Neural cell (in vitro differentiated cells): Measurements from ENCODE around the gene CACNA2D1. TPM values are rescaled to one million over a fixed set of nuclear protein-coding genes. Genes with fewer than 3 reads are reported as not detected.

Experiments
- H2AFZ ChIP-seq: fragments of 200-600, 300-800 bp; sonication (generic), shearing (Covaris generic); 2 replicates; pipeline ENCODE4 v1.6.0; 2014; ENCODE audit warnings: low read depth, mild to moderate bottlenecking, antibody characterized with exemption, low read length, moderate library complexity
- H3F3A ChIP-seq: fragments of 200-600 bp; shearing (Covaris generic); 2 replicates; pipeline ENCODE4 v1.6.1; 2016; ENCODE audit warnings: mild to moderate bottlenecking, moderate library complexity, mixed read lengths, antibody characterized with exemption, low read length; ENCODE audit not compliant: insufficient read depth, poor library complexity, severe bottlenecking
- H3K27ac ChIP-seq: fragments of 200-600, 300-800 bp; sonication (generic), shearing (Covaris generic); 2 replicates; pipeline ENCODE4 v1.5.1; 2014; ENCODE audit warnings: mild to moderate bottlenecking, low read length, moderate library complexity
- H3K27me3 ChIP-seq: fragments of 300-800, 200-600 bp; sonication (generic), shearing (Covaris generic); 2 replicates; pipeline ENCODE4 v1.6.0; 2014; ENCODE audit warnings: mild to moderate bottlenecking, low read depth, low read length, moderate library complexity; ENCODE audit not compliant: insufficient read depth
- H3K36me3 ChIP-seq: fragments of 300-800, 200-600 bp; sonication (generic), shearing (Covaris generic); 2 replicates; pipeline ENCODE4 v1.5.1; 2014; ENCODE audit warnings: mild to moderate bottlenecking, antibody characterized with exemption, low read length, moderate library complexity; ENCODE audit not compliant: insufficient read depth
- H3K4me2 ChIP-seq: fragments of 300-800, 200-600 bp; sonication (generic), shearing (Covaris generic); 2 replicates; pipeline ENCODE4 v1.6.0; 2014; ENCODE audit warnings: mild to moderate bottlenecking, low read length
- H3K4me3 ChIP-seq: fragments of 300-800, 200-600 bp; sonication (generic), shearing (Covaris generic); 2 replicates; pipeline ENCODE4 v1.5.1; 2014; ENCODE audit warnings: mild to moderate bottlenecking, low read length, moderate library complexity
- H3K79me2 ChIP-seq: fragments of 200-600 bp; shearing (Covaris generic); replicated peaks from 2 replicates; pipeline ENCODE4 v1.6.0; 2014; ENCODE audit warnings: mild to moderate bottlenecking, low read length, moderate library complexity; ENCODE audit not compliant: insufficient read depth
- H3K9ac ChIP-seq: fragments of 300-800, 200-600 bp; sonication (generic), shearing (Covaris generic); 2 replicates; pipeline ENCODE4 v1.6.1; 2016; ENCODE audit warnings: mild to moderate bottlenecking, low read length, mixed read lengths
- H3K9me2 ChIP-seq: fragments of 200-600 bp; shearing (Covaris generic); 2 replicates; pipeline ENCODE4 v1.6.1; 2016; ENCODE audit warnings: mild to moderate bottlenecking, low read length, mixed read lengths; ENCODE audit not compliant: insufficient read depth
- H3K9me3 ChIP-seq: fragments of 200-600, 300-800 bp; sonication (generic), shearing (Covaris generic); 2 replicates; pipeline ENCODE4 v1.6.1; 2016; ENCODE audit warnings: mild to moderate bottlenecking, mixed run types, low read length, moderate library complexity, mixed read lengths
- H4K20me1 ChIP-seq: fragments of 200-600 bp; shearing (Covaris generic); 2 replicates; pipeline ENCODE4 v1.6.1; 2016; ENCODE audit warnings: mild to moderate bottlenecking, mixed run types; ENCODE audit not compliant: insufficient read depth
- EP300 ChIP-seq: fragments of 450-650 bp; conservative IDR thresholded peaks from 2 replicates; pipeline ENCODE4 v1.6.1; 2014; ENCODE audit warnings: antibody characterized with exemption, mild to moderate bottlenecking, moderate library complexity; ENCODE audit not compliant: poor library complexity, severe bottlenecking
- EZH2 ChIP-seq: fragments of 200-600, 300-800 bp; shearing (Covaris generic), sonication (generic); IDR thresholded peaks from 2 replicates; pipeline ENCODE4 v1.6.1; 2014; ENCODE audit warnings: antibody characterized with exemption, low read length, borderline replicate concordance, mild to moderate bottlenecking; ENCODE audit not compliant: insufficient read depth, poor library complexity, severe bottlenecking
- MXI1 ChIP-seq: fragments of 450-650 bp; conservative IDR thresholded peaks from 2 replicates; pipeline ENCODE4 v1.6.1; 2014; ENCODE audit warnings: antibody characterized with exemption, mild to moderate bottlenecking; ENCODE audit not compliant: poor library complexity, severe bottlenecking
- POLR2AphosphoS5 ChIP-seq: IDR thresholded peaks from 2 replicates; pipeline ENCODE4 v1.6.1; 2012
- RAD21 ChIP-seq: fragments of 450-650 bp; conservative IDR thresholded peaks from 2 replicates; pipeline ENCODE4 v1.6.1; 2014; ENCODE audit warnings: antibody characterized with exemption, mild to moderate bottlenecking, moderate library complexity
- SMC3 ChIP-seq: fragments of 450-650 bp; conservative IDR thresholded peaks from 2 replicates; pipeline ENCODE4 v1.6.1; 2014; ENCODE audit warnings: antibody characterized with exemption, mild to moderate bottlenecking, moderate library complexity; ENCODE audit not compliant: poor library complexity
- TAF1 ChIP-seq: IDR thresholded peaks from 2 replicates; pipeline ENCODE4 v1.6.1; 2012; ENCODE audit warnings: low read depth
- polyA plus RNA-seq: library from polyadenylated mRNA; depleted of rRNA; stranded (reverse); fragments of >200 nt; gene quantifications from 2 replicates; pipeline ENCODE4 v1.2.3, GENCODE V29; 2014
- TF ChIP-seq, protein P1 (sequence below): IDR thresholded peaks from 2 replicates; pipeline ENCODE4 v1.6.1; 2012; ENCODE audit warnings: borderline replicate concordance
- TF ChIP-seq, protein P2 (sequence below): fragments of 450-650 bp; IDR thresholded peaks from 2 replicates; pipeline ENCODE4 v1.5.1; 2014; ENCODE audit warnings: antibody characterized with exemption, mild to moderate bottlenecking, moderate library complexity; ENCODE audit not compliant: poor library complexity, severe bottlenecking

The CACNA2D1 gene
- polyA plus RNA-seq, 1 donor from 2014 or later = 7.0 TPM

DNA sequence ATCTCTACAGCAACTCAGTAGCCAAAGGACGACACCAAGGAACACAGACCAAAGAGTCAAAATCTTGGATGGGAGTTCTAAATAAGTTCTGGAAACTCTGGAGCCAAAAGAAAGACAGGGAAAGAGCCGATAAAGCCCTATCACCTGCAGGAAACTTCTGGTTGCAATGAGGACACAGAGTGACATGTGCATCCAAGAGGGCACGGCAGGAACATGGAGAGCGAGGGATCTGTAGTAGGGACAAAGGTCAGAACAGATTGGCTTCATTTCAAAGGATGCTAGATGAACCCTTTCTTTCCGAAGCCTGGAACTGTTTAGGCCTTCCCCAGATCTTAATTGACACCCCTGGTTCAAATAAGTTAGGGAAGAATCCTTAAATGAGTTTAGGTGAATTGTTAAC is 39.5 kb downstream of the CACNA2D1 start:
- Histone ChIP-seq H3K9ac (no peak overlapping the region), H3K36me3 (no peaks in the 10 kb centered on the region), H3K27ac (no peak overlapping the region), H3K9me3 (no peaks in the 10 kb centered on the region), H2AFZ (no peak overlapping the region), H3K4me2 (no peak overlapping the region), H3K4me3 (no peak overlapping the region), H3K27me3 (no peaks in the 10 kb centered on the region), H4K20me1 (no peaks in the 10 kb centered on the region), H3K79me2 (no peaks in the 10 kb centered on the region), H3K9me2 (no peaks in the 10 kb centered on the region), H3F3A (no peaks in the 10 kb centered on the region)
- TF ChIP-seq RAD21 (no peak), MXI1 (no peak), POLR2AphosphoS5 (no peak), TAF1 (no peak), SMC3 (no peak), EP300 (no peak), EZH2 (no peak)
- TF ChIP-seq, protein P1, sequence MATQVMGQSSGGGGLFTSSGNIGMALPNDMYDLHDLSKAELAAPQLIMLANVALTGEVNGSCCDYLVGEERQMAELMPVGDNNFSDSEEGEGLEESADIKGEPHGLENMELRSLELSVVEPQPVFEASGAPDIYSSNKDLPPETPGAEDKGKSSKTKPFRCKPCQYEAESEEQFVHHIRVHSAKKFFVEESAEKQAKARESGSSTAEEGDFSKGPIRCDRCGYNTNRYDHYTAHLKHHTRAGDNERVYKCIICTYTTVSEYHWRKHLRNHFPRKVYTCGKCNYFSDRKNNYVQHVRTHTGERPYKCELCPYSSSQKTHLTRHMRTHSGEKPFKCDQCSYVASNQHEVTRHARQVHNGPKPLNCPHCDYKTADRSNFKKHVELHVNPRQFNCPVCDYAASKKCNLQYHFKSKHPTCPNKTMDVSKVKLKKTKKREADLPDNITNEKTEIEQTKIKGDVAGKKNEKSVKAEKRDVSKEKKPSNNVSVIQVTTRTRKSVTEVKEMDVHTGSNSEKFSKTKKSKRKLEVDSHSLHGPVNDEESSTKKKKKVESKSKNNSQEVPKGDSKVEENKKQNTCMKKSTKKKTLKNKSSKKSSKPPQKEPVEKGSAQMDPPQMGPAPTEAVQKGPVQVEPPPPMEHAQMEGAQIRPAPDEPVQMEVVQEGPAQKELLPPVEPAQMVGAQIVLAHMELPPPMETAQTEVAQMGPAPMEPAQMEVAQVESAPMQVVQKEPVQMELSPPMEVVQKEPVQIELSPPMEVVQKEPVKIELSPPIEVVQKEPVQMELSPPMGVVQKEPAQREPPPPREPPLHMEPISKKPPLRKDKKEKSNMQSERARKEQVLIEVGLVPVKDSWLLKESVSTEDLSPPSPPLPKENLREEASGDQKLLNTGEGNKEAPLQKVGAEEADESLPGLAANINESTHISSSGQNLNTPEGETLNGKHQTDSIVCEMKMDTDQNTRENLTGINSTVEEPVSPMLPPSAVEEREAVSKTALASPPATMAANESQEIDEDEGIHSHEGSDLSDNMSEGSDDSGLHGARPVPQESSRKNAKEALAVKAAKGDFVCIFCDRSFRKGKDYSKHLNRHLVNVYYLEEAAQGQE = no peak
- TF ChIP-seq, protein P2, sequence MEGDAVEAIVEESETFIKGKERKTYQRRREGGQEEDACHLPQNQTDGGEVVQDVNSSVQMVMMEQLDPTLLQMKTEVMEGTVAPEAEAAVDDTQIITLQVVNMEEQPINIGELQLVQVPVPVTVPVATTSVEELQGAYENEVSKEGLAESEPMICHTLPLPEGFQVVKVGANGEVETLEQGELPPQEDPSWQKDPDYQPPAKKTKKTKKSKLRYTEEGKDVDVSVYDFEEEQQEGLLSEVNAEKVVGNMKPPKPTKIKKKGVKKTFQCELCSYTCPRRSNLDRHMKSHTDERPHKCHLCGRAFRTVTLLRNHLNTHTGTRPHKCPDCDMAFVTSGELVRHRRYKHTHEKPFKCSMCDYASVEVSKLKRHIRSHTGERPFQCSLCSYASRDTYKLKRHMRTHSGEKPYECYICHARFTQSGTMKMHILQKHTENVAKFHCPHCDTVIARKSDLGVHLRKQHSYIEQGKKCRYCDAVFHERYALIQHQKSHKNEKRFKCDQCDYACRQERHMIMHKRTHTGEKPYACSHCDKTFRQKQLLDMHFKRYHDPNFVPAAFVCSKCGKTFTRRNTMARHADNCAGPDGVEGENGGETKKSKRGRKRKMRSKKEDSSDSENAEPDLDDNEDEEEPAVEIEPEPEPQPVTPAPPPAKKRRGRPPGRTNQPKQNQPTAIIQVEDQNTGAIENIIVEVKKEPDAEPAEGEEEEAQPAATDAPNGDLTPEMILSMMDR = no peak

DNA sequence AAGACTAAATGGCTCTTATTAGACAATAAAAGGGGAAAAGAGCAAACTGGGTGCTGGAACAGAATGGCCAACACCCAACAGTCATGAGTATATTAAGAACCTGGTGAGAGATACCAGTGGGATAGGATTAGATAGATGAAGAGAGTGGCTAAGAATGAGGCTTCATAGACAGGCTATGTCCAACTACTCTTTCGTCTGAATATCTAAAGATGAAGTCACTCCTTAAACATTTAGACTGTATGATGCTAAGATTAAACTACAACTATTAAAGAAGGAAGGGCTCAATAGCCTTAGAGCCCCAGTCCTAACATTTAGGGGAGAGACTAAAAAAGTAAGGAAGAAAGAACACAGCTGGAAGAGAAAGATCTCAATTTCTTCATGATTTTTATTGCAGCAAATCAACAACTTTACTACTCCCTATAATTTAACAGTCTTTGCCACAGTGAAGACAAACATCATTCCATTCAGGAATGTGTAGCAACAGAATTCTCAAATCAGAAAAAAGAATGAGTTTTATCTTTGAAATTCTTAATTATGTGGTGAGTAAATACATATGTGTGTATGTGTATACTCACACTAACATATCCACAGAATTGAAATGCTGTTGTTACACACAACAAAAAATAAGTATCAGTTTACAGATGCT is 45.6 kb downstream of the CACNA2D1 start:
- Histone ChIP-seq H3K27ac (no peak overlapping the region), H3K9me3 (no peaks in the 10 kb centered on the region)

More for the DNA sequence above, 45.6 kb downstream of the CACNA2D1 start:
- H3K27me3 ChIP-seq = peaks cover 10% of the 10 kb centered on the region
- no peaks in the 10 kb centered on the region for H3K79me2 ChIP-seq
- H2AFZ ChIP-seq = no peak overlapping the region
- no peaks in the 10 kb centered on the region for H3K36me3 ChIP-seq
- no peak overlapping the region for H3K4me3 ChIP-seq
- no peaks in the 10 kb centered on the region for H4K20me1 ChIP-seq
- H3K9ac ChIP-seq = no peak overlapping the region
- H3K4me2 ChIP-seq = no peak overlapping the region
- H3F3A ChIP-seq = no peaks in the 10 kb centered on the region
- TF ChIP-seq SMC3 = no peak
- TF ChIP-seq EP300 = no peak
- TF ChIP-seq POLR2AphosphoS5 = no peak
- no peak for TF ChIP-seq TAF1
- TF ChIP-seq EZH2 = no peak
- no peak for TF ChIP-seq RAD21
- no peak for TF ChIP-seq MXI1
- TF ChIP-seq, protein P2 = no peak
- TF ChIP-seq, protein P1 = no peak
- H3K9me2 ChIP-seq = no peaks in the 10 kb centered on the region
